ENCODE measurements around the gene GOLGA1.

DNA sequence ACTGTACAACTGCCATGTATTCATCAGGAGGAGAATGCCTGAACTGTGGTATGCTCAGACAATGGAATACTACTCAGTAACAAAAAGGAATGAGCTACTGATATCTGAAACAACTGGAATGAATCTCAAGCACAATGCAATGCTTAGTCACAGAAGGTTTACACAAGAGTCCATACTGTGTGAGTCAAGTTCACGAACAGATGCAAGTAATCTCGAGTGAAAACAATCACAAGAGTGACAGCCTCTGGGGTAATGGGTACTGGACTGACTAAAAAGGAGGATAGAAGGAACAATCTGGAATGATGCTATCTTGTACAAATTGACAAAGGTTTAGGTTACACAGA lies 19.5 kb upstream of the GOLGA1 start:
- no peak for TF ChIP-seq EP300 (IDR thresholded peaks at IDR 0.05; ENCODE audit: low read length)
- no peak for TF ChIP-seq ZNF79 (CRISPR knock-in tag; IDR thresholded peaks at IDR 0.05; ENCODE audit: low read depth)
- no peak for TF ChIP-seq MBD2 (IDR thresholded peaks at IDR 0.05; ENCODE audit: borderline replicate concordance, low read depth)
- TF ChIP-seq TOE1 (IDR thresholded peaks at IDR 0.05; ENCODE audit: borderline replicate concordance) = no peak
- no peak for TF ChIP-seq TOE1 (CRISPR knock-in tag; IDR thresholded peaks at IDR 0.05; ENCODE audit: borderline replicate concordance, low read depth)
- TF ChIP-seq TCF7L2 (IDR thresholded peaks at IDR 0.05; ENCODE audit: low read depth, low read length) = no peak
- TF ChIP-seq ZNF76 (CRISPR knock-in tag; IDR thresholded peaks at IDR 0.05; ENCODE audit: borderline replicate concordance) = no peak
- TF ChIP-seq GABPA (tag; conservative IDR thresholded peaks at IDR 0.05; ENCODE audit: low read depth) = no peak
- TF ChIP-seq CREB1 (IDR thresholded peaks at IDR 0.05) = no peak
- no peak for TF ChIP-seq CREB1 (CRISPR knock-in tag; IDR thresholded peaks at IDR 0.05)
- TF ChIP-seq, protein P1, sequence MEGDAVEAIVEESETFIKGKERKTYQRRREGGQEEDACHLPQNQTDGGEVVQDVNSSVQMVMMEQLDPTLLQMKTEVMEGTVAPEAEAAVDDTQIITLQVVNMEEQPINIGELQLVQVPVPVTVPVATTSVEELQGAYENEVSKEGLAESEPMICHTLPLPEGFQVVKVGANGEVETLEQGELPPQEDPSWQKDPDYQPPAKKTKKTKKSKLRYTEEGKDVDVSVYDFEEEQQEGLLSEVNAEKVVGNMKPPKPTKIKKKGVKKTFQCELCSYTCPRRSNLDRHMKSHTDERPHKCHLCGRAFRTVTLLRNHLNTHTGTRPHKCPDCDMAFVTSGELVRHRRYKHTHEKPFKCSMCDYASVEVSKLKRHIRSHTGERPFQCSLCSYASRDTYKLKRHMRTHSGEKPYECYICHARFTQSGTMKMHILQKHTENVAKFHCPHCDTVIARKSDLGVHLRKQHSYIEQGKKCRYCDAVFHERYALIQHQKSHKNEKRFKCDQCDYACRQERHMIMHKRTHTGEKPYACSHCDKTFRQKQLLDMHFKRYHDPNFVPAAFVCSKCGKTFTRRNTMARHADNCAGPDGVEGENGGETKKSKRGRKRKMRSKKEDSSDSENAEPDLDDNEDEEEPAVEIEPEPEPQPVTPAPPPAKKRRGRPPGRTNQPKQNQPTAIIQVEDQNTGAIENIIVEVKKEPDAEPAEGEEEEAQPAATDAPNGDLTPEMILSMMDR (IDR thresholded peaks at IDR 0.05 in 2 of 3, conservative IDR thresholded peaks at IDR 0.05 in 1 of 3; ENCODE audit: insufficient read depth in 2 of 3, low read depth in 1 of 3, low read length in 3 of 3) = no peak
- TF ChIP-seq POLR2A (conservative IDR thresholded peaks at IDR 0.05) = no peak
- TF ChIP-seq CBX5 (IDR thresholded peaks at IDR 0.05; ENCODE audit: borderline replicate concordance, low read depth) = no peak
- no peak for TF ChIP-seq ZNF24 (IDR thresholded peaks at IDR 0.05)
